CD4-positive, alpha-beta T cell treated with Interleukin-10 for 1 hour (primary cell): ENCODE data around the gene RPL19.
A peak's percentile ranks its signal among the peaks of the same experiment; 100 is the strongest.

Source experiments
- DNase-seq: peaks from one replicate; pipeline ENCODE4 v3.0.0-alpha.2; 2020

RPL19 gene

GRCh38 chr17:39173526-39174274 is 26.4 kb upstream of the RPL19 start:
- no peak for DNase-seq

DNA sequence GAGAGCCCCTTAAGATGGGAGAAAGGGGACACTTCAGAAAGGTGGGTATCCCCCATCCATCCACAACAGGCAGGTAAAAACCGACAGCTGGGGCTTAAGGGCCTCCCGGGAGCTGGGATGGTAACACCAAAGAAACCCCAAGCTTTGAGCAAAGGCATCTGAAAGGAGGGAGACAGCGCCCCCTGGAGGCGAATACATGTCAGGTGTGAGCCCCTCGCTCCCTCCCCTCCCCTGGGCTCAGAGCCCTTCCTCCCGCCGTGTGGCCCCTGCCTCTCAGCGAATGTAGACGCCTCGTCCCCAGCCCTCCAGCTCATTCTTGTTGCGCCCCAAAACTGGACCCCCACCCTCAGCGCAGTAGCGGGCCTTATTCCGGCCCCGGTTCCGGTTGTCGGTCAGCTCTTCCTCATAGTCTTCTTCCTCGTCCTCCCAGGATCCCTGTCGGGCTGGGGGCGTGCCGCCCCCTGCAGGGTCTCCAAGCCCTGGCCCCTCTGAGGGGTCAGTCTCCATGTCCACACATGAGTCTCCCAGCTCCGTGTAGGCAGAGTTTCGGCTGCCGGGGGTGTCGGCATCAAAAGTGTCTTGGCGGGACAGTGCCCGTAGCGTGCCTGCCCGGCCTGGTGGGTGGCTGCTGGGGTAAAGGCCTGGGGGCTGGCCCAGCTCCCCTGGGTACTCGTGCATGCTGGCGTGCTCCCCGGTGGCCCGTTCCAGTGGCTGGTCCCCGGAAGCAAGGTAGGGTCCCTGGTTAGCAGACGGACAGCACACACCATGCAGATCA is 25.0 kb upstream of the RPL19 start:
- peak; percentile 80 for DNase-seq

DNA sequence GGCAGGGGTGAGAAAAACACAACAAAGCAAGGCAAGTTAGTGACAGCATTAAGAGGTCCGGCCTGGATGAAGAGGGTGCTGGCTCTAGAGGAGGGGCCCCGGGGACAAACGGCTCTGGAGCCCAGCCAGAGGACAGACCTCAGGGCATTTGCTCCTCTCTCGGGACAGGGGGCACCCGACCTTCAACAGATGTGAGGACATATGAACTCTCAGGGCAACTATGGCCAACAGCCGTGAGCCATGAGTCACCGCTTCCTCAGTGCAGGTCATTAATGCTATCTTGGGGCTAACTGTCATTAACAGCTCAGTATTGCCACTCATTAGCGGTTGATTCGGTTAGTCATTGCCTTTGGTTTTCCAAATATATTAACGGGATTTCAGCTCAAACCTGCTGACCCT is 24.4 kb upstream of the RPL19 start:
- no peak for DNase-seq

DNA sequence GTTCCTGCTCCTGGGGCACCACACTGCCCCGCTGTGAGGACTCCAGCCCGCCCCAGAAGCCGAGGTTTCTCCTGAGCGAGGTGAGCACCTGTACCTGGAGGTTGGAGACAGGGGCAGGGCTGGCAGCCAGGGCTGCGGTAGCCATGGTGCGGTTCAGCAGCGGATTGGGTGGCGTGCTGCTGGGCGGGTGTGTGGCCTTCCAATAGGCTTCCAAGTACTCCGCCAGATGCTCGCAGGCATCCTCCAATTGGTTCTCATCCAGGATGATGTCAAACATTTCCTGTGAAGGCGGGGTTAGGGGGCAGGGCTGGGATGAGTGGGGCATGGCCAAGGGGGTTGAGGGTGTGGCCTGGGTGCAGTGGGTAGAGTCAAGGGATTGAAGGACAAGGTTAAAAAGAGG is 22.8 kb upstream of the RPL19 start:
- DNase-seq = no peak

DNA sequence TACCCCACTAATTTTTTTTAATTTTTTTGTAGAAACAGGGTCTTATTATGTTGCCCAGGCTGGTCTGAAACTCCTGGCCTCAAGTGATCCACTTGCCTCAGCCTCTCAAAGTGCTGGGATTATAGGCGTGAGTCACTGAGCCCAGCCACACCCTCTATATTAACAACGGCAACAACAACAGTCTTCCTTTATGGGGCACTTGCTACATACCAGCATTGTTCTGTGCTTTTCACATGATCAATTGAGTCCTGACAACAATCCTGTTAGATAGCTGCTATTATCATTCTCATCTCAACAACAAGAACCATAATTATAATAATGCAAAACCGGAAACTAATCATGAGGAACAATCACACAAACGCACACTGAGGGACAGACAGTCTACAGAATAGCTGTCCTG is 21.5 kb upstream of the RPL19 start:
- DNase-seq = no peak

DNA sequence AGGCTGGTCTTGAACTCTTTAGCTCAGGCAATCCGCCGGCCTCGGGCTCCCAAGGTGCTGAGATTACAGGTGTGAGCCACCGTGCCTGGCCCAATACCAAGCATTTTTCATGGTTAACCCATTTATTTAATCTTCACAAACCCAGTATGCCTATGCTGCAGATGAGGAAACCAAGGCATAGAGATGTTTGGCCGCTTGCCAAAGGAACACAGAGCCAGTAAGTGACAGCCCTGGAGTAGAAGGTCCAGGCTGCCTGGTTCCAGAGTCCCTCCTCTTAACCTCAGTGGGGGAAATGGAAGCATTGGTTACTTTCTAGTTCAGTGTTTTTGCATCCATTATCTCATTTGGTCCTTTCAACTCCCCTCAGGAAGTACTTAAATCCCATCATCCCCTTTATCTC is 18.8 kb upstream of the RPL19 start:
- DNase-seq = no peak

DNA sequence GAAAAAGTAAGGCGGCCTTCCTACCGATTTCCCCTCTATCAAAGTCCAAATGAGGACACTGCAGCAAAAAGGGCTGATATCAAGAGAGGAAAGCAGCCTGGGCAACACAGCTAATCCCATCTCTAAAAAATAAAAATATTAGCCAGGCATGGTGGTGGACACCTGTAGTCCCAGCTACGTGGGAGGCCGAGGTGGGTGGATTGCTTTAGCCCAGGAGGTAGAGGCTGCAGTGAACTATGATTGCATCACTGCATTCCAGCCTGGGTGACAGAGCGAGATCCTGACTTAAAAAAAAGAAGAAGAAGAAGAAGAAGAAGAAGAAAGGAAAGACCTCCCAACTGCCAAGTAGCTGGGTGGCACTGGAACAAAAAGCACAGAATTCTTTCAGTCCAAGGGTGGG is 17.0 kb upstream of the RPL19 start:
- DNase-seq = no peak

DNA sequence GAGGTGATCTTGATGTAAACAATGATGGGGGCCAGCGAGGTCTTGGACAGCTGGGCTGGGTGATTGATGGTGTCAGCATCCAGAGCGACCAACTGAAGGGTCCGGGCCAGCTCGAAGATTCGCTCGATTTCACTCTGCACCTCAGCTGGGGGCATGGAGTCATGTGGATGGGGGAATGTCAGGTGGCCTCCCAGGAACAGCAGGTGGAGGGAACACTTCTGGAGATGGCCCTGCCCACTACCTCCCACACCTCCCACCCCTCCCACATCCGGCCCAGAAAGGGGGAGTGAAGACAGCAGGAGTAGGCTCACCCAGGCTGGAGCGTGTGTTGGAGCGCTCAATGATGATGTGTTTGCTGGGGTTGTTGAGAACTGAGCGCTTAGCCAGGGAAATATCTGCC is 16.4 kb upstream of the RPL19 start:
- DNase-seq = no peak

DNA sequence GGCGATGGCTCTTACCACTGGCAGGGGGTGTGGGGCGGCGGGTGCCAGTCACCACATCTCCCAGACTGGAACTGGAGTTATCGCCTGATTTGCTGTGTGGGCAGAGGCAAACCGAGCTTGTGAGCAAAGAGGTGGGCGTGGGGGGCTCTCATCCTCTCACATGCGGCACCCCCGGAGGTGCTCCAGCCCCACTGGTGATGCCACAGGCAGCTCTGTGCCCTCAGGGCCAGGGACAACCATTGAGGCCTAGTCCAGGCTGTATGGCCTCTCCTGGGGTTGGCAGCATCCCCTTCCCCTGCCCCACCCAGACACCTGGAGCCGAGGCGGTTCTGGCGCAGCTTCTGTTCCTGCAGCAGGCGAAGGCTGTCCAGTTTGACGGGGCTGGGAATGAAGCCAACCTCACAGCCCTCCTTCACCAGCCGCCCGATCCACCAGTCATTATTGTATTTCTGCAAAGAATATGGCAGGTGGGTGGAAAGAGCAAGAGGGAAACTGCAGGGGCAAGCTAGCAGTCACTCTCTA is 13.5 kb upstream of the RPL19 start:
- no peak for DNase-seq

GRCh38 chr17:39187152-39187830 is 12.8 kb upstream of the RPL19 start:
- no peak for DNase-seq

- no peak for DNase-seq
Measured at GRCh38 chr17:39191750-39192510, 8.2 kb upstream of the RPL19 start.

- no peak for DNase-seq
Measured at GRCh38 chr17:39192901-39193300, 7.2 kb upstream of the RPL19 start.

DNA sequence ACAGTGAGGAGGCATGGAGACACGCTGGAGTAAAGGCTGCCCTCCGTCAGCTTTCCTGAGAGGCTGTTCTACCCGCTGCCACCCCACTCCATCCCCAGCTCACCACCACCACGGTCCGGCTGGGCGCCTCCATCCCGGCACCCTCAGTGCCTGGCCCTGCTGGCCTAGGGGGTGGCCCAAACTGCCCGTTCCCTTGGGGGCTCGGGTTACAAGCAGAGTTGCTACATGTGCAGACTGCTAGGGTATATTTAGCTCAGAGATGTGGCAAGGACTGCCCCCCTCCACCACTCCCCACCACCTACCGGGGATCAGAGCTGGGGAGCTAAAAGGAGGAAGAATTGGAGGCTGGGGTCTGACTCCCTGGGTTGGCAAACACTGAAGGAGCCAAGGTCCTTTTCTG is 6.7 kb upstream of the RPL19 start:
- DNase-seq = no peak

DNA sequence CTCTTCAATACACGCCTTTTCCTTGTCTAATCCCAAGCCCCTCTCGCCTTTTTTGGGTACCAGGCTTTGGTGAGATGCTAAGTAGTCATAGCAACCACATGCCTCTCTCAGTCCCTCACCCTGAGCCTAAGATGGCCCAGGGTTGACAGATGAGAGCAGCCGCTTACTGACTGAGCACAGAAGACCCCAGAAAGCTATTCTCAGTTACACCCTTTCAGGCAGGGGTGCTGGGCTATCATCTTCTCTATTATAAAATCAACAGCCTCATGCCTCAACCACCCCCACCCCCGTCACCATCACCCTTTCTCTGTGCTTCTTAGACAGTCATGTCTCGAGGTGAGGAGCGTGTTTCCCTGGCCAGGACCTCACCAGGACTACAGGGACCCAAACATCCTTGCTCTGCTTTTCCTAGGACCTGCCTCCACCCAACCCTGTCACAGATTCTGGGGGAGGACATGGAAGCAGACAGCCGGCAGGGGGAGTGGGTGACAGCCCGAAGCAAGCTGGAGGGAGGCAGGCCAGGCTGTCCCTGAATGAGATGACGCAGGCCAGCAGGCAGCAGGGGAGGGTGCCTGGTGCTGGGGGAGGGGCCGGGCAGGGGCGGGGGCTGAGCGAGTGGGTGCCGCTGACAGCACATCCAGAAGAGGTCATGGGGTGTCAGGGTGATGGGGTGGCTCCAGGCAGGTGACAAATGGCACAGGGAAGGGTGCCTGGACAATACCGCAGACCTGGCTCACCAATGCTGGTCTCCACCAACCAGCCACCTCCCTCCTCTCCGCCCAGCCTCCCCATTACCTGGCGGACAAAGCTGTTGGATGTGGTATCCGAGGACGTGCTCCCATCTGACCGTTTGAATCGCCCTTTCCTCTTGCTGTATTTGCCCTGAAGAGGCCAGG is 5.7 kb upstream of the RPL19 start:
- no peak for DNase-seq

DNA sequence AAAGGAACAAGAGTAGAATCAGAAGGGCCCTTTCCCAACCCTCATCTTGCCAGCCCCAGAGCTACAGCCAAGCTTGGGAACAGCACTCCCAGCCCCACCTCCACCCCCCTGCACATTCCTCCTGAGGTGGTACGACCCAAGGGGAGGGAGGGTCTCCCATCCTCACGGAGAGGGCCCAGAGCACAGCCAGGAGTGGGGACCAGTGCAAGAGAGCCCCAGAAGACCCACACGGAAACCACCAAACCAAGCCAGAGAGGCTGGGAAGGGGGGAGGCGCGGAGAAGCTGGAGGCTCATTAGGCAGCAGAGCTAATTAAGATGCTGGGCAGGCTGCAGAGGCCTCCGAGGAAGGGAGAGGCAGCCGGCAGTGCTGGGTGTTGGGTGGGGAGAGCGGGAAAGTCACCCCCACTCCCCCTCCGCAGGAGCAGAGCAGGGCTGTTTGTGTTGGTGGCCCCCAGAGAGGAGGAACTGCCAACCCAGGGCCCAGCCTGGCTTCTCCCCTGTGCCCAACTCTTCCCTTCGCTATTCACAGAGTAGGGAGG is 5.0 kb upstream of the RPL19 start:
- DNase-seq = no peak

- DNase-seq = peak; percentile 39
Measured at GRCh38 chr17:39195568-39196160, 4.4 kb upstream of the RPL19 start.

DNA sequence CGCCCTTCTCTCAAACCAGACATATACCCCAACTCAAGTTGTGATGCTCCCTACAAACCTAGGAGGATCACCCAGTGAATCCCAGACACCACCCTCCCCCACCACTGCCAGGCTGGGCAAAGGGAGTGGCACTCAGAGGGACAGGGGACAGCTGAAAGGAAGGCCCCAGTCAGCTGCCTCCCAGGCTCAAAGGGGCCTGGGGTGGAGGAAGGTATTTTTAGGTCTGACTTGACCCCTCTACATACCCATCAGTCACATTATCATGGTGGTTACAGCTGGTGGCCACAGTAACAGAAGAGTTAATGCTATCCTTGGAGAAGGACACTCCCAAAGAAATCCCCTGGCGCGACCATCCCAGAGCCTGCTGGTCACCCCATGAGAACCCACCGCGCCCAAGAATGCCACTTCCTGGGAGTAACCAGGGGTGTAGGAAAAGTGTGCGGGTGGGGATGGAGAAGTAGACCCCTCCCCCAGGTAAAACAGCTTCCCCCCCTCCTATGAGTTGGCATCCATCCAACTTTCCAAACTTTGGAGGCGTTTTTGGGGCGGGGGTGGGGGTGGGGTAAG is 3.8 kb upstream of the RPL19 start:
- DNase-seq = no peak

DNA sequence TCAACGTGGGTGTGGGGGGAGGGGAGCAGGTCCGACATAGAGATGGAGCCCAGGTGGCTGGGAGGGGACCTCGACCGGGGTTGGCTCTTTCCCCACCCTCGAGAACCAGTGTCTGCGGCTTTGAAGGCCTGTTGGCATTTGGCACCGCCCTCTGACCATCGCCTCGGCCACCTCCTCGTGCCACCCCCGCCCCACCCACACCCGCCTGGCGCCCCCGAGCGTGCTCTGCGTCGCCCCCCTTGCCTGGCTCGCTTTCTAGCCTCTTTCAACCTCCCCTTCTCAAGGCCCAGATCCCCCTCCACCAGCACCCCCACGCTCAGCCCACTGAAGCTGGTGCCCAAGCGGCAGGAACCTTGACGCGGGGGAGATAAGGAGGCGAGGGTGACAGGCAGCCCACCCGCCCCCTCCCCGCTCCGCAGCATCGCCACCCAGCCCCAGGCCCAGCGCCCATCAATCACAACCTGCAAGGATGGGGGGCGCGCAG is 3.2 kb upstream of the RPL19 start:
- DNase-seq = no peak

DNA sequence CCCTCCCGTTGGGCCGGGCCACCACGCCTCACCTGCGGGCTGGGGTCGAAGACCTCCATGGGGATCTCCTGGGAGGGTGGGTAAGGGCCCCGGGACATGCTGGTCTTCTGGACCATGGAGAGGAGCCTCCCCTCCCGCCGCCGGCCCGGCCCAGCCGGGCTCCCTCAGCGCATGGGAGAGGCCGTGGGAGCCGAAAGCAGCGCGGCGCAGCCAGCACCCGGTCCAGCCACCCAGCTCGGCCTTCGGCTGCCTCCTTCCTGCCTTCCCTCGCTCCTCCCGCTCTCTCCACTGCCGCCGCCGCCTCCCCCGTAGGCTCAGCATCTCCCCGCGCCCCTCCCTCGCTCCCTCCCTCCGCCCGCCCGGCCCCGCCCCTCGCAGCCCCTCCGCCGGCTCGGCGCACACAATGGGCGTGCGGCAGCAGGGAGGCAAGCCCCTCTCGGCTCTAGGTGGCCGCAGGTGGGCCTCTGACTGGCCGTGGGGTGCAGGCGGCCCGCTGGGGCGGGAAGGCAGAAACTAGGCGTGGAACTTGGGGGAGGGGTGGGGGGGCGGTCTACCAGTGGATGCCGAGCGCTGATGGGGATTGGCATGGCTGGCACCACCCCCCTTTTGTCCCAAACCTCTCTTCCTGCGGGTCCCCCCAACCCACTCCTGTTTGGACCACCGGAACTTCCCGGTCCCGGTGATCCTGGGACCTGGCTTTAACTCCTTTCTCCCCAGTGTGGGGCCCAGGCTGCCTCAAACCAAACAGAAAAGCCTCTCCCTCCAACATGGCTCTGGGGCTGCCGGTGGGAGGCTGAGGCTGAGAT is 2.5 kb upstream of the RPL19 start, which contains the start of gene CACNB1:
TSS of gene CACNB1 (minus strand) at position 290 of the 806 bp plus-strand sequence. CDS start at position 116, 174 bp downstream.
- DNase-seq = peak; percentile 72

DNA sequence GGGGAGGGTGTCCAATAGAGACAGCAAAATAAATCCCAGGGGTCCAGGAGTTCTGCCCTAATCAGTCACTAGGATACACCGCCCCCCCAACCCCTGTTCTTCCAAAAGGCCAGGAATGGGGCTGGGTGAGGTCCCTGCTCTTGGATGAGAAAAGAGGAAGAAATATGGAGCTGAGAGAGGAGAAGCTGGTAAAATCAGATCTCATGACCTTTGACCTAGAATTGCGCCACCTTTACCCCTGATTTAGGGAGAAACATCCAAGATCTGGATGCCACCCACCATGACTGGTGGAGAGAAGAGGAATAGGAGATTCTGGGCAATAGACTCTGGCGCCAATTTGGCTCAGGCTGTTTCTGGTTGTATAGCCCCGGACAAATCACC is 1.9 kb upstream of the RPL19 start:
- no peak for DNase-seq
